Testis (tissue), 2 donors: ENCODE data around the gene ANKRD44.

Experiments used
- CTCF ChIP-seq, 3 experiments: fragments of 450-650 bp in 2 of 3; fragments of 200-600 bp in 1 of 3; sonication (generic) in 1 of 3; IDR thresholded peaks; one replicate each; pipeline ENCODE4 v1.5.1; 2016 to 2019; ENCODE audit warnings: antibody characterized with exemption in 3 of 3, mild to moderate bottlenecking in 2 of 3, moderate library complexity in 1 of 3
- POLR2A ChIP-seq: fragments of 450-650 bp; IDR thresholded peaks from one replicate; pipeline ENCODE4 v1.6.1; 2017; ENCODE audit warnings: antibody characterized with exemption, mild to moderate bottlenecking, moderate library complexity

GRCh38 chr2:196980001-196980400, 330.6 kb downstream of the ANKRD44 start:
- no peak for TF ChIP-seq CTCF (IDR thresholded peaks at IDR 0.05)
- no peak for TF ChIP-seq POLR2A
